Activated naive CD8-positive, alpha-beta T cell treated with anti-CD3 and anti-CD28 coated beads for 36 hours (primary cell): Measurements from ENCODE around the gene OLFML2B. TPM values are rescaled to one million over a fixed set of nuclear protein-coding genes. Genes with fewer than 3 reads are reported as not detected.
"Not testable (repeated sequence)": the region's sequence is repeated elsewhere in the genome, so short reads cannot be mapped to it uniquely, and the experiment has no call there.

ENCODE experiments used
- DNase-seq: peaks from one replicate; pipeline ENCODE4 v3.0.0; 2021
- H3K27ac Mint-ChIP-seq: one replicate; pipeline ENCODE4 v1.8.0; 2022; ENCODE audit warnings: mild to moderate bottlenecking, moderate library complexity, mixed read lengths
- H3K27me3 Mint-ChIP-seq: one replicate; pipeline ENCODE4 v1.8.0; 2022; ENCODE audit warnings: mild to moderate bottlenecking, mixed read lengths
- H3K36me3 Mint-ChIP-seq: one replicate; pipeline ENCODE4 v1.8.0; 2021; ENCODE audit warnings: mild to moderate bottlenecking, mixed read lengths
- H3K4me1 Mint-ChIP-seq: one replicate; pipeline ENCODE4 v1.8.0; 2021; ENCODE audit warnings: mixed read lengths
- H3K4me3 Mint-ChIP-seq: one replicate; pipeline ENCODE4 v1.8.0; 2022; ENCODE audit warnings: mild to moderate bottlenecking, moderate library complexity, mixed read lengths
- H3K9me3 Mint-ChIP-seq: one replicate; pipeline ENCODE4 v1.8.0; 2022; ENCODE audit warnings: mixed read lengths
- total RNA-seq, 2 experiments: library from RNA; stranded (reverse); gene quantifications; one replicate each; pipeline ENCODE4 v1.2.3, GENCODE V29; 2021

The OLFML2B gene
- total RNA-seq, 2 experiments from 2014 or later = 0.12 TPM; not detected in 1

DNA sequence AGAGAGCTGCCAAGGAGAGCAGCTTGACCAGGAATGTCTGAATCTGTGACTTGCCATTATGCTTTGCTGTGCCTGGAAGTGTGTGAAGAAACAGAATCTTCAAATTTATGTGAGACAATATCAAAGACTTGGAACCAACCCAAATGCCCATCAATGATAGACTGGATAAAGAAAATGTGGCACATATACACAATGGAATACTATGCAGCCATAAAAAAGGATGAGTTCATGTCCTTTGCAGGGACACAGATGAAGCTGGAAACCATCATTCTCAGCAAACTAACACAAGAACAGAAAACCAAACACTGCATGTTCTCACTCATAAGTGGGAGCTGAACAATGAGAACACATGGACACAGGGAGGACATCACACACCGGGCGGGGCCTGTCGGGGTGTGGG lies 30.3 kb upstream of the OLFML2B start:
- not testable (repeated sequence) for H3K4me1 Mint-ChIP-seq, H3K4me3 Mint-ChIP-seq, H3K27ac Mint-ChIP-seq, H3K9me3 Mint-ChIP-seq, H3K27me3 Mint-ChIP-seq, H3K36me3 Mint-ChIP-seq, DNase-seq

DNA sequence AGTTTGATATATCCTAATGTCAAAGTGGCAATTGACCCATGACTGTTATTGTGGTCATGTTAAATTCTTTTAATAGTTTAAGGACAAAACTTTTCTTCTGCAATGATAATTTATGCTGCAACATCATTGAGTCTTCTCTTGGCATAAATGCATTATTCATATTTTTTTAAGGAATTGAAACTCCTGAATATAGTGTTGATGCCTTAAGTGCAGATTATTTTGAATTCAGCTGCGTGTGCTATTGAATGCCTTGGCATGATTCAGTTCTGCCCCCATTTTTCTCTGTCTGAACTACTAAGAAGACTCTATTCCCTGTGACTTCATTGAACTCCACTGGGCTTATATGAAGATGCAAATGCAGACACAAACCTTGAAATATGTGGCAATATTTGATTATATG lies 23.3 kb upstream of the OLFML2B start:
- Mint-ChIP-seq H3K9me3 (peaks cover 3% of the 10 kb centered on the region), H3K36me3 (no peaks in the 10 kb centered on the region), H3K4me3 (no peak overlapping the region), H3K27me3 (peaks cover 5% of the 10 kb centered on the region), H3K27ac (no peak overlapping the region), H3K4me1 (no peaks in the 10 kb centered on the region)
- DNase-seq = no peak

DNA sequence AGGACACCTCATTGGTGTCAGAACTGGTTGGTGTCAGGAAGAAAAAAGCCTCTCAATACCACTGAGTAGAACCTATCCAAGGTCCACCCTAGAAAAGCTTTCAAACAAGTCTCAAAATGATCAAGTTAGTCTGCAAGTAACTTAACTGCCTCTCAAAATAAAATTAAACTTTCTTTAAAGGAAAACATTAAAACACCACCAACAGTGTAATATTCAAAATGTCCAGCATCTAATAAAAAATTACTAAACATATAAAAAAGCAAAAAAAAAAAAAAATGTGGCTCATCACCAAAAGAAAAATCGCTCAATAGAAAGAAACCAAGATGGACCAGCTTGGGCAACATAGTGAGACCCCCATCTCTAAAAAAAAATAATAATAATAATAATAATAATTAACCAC lies 18.7 kb upstream of the OLFML2B start:
- no peak for DNase-seq
- H3K4me3 Mint-ChIP-seq = no peak overlapping the region
- no peaks in the 10 kb centered on the region for H3K4me1 Mint-ChIP-seq
- peaks cover 11% of the 10 kb centered on the region for H3K27me3 Mint-ChIP-seq
- H3K27ac Mint-ChIP-seq = no peak overlapping the region
- H3K9me3 Mint-ChIP-seq = peaks cover 3% of the 10 kb centered on the region
- H3K36me3 Mint-ChIP-seq = no peaks in the 10 kb centered on the region

DNA sequence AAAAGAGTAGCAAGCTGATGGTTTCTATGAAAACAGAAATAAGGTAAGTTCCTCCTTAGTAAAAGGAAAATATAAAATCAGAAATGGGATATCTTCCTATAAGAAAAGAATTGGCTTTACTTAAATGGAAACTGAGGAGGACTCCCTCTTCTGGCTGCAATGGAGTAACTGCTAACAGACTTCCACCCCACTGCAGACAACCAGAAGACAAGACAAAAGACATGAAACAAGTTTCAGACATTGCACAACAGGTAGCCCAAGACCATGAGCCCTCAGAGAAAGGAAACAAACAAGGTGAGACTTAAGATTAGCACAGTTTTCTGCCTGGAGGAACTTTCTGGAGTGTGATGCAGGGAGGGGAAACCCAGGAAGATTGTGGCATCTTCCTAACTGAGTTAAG lies 17.0 kb upstream of the OLFML2B start:
- Mint-ChIP-seq H3K4me3 (no peak overlapping the region), H3K27ac (no peak overlapping the region), H3K4me1 (peaks cover 3% of the 10 kb centered on the region), H3K27me3 (peaks cover 16% of the 10 kb centered on the region), H3K9me3 (peaks cover 3% of the 10 kb centered on the region), H3K36me3 (no peaks in the 10 kb centered on the region)
- no peak for DNase-seq

DNA sequence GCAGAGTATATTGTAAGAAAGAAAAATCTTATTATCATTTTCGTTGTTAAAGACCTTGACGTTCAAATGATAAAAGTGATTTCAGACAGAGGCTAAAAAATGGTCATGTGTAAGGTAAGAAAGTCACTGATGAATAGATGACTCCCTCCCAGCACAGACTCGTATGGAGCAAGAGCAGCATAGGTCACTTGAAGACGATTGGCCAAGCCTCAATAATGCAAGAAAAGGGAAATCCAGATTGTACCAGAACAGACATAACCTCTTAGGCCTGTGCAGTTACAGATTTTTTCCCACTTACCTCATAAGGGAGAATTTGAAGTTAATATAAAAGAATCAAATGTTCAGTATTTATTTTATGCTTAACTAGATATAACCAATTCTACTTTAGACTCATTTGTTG lies 16.3 kb upstream of the OLFML2B start:
- Mint-ChIP-seq H3K36me3 (no peaks in the 10 kb centered on the region), H3K27me3 (peaks cover 16% of the 10 kb centered on the region), H3K4me1 (peaks cover 5% of the 10 kb centered on the region), H3K9me3 (peaks cover 3% of the 10 kb centered on the region), H3K4me3 (no peak overlapping the region), H3K27ac (no peak overlapping the region)
- DNase-seq = no peak

DNA sequence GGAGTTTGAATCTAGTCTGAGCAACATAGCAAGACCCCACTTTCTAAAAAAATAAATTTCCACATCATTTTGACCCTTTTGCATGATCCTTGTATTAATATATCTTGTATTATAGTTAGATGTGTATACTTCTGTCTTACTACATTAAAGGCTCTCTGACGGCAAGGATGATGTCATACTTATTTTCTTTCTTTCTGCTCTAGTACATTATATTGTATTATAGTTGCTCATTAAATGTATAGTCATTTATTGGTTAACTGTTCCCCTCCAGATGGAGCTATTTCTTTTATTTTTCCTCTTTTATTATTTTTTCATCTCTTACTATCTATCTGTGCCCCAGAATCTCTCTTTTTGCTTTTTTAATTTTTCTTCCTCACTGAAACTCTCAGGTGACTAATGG lies 15.0 kb upstream of the OLFML2B start:
- Mint-ChIP-seq H3K27ac (no peak overlapping the region), H3K27me3 (peaks cover 16% of the 10 kb centered on the region), H3K9me3 (peaks cover 3% of the 10 kb centered on the region), H3K4me3 (no peak overlapping the region), H3K4me1 (peaks cover 5% of the 10 kb centered on the region), H3K36me3 (no peaks in the 10 kb centered on the region)
- DNase-seq = no peak

DNA sequence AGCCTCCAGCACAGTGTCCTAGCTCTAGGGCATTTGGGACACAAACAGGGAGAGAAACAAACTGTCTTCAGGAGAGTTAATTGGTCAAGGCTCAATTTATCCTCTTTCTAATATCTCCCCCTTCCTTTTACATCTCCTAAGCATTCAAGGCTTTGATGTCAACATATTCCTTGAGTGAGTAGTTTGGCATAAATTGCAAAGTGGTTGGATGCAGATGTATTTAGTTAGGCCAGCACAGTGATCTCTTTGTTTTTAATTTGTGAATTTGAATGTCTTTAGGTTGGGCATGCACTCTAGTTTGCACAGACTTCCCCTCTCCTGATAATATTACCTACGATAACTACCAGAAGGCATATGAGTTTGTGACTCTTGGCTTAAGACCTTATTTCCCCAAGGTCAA lies 12.5 kb upstream of the OLFML2B start:
- Mint-ChIP-seq H3K36me3 (no peaks in the 10 kb centered on the region), H3K4me3 (no peak overlapping the region)

DNA sequence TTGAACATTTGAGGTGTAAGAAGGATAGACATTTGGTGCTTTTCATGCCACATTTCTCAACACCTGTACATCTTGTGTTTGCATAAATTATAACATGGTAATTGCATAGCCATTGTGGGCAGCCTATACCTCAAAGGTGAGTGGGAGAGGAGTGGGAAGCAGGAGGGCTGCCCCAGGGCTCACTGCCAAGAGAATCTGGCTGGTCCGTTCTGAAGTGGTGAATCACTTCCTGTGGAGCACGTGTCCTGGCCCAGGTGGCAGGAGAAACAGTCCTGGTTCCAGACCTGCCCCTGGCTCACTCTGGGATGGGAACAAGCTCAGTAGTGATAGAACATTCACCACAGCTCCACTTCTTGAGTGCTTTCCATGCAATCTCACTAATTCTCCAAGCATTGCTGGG lies 11.6 kb upstream of the OLFML2B start:
- no peaks in the 10 kb centered on the region for H3K36me3 Mint-ChIP-seq
- H3K4me3 Mint-ChIP-seq = no peak overlapping the region
- no peak overlapping the region for H3K27ac Mint-ChIP-seq
- H3K27me3 Mint-ChIP-seq = peaks cover 24% of the 10 kb centered on the region
- no peaks in the 10 kb centered on the region for H3K9me3 Mint-ChIP-seq
- H3K4me1 Mint-ChIP-seq = peaks cover 5% of the 10 kb centered on the region
- DNase-seq = no peak

More for the DNA sequence above, 12.5 kb upstream of the OLFML2B start:
- H3K27ac Mint-ChIP-seq = no peak overlapping the region
- DNase-seq = no peak
- H3K27me3 Mint-ChIP-seq = peaks cover 22% of the 10 kb centered on the region
- H3K4me1 Mint-ChIP-seq = peaks cover 5% of the 10 kb centered on the region
- H3K9me3 Mint-ChIP-seq = no peaks in the 10 kb centered on the region

DNA sequence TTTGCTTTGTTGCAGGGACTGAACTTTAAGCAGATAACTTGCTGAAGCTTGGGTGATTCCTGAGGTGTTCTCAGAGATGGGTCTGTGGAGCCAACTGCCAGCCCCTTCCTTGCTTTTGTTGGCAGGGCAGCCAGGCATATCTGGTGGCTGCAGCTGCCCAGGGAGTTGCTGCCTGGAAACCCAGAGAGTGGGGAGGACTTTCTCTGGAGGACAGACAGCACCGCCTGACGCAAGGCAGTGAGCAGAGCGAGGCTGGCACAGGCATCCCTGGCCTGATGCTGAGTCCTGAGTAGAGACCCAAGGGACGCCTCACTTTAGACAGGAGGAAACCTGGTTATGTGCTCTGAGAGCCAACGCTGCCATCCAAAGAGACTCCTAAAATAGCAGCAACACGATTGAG lies 9.8 kb upstream of the OLFML2B start:
- Mint-ChIP-seq H3K27ac (no peak overlapping the region), H3K36me3 (no peaks in the 10 kb centered on the region), H3K4me3 (no peak overlapping the region), H3K4me1 (peaks cover 5% of the 10 kb centered on the region), H3K9me3 (no peaks in the 10 kb centered on the region), H3K27me3 (peaks cover 27% of the 10 kb centered on the region)
- no peak for DNase-seq

DNA sequence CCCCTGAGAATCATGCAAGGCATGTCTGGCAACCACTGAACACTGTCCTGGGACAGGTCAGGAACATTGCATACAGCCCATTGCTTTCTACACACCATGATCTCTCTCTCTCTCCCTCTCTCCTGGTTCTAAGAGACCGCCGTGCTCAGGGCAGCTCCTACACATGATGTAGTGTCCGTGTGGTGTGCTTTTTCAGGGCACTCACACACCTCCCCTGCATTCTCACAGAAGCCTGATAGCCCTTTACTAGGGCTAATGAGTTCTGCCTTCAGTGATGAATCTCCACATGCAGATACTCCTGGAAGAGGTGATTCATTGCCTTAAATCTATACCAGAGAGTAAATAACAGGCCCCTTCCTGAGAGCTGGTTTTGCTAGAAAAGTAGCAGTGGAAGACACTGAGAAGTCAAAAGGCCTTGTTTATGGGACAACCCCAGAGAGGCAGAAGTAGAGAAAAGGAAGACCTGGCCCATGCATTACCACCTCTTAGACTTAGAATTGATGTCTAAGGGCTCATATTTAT lies 7.2 kb upstream of the OLFML2B start:
- Mint-ChIP-seq H3K36me3 (no peaks in the 10 kb centered on the region), H3K9me3 (no peaks in the 10 kb centered on the region), H3K4me3 (no peak overlapping the region), H3K27me3 (peaks cover 36% of the 10 kb centered on the region), H3K27ac (no peak overlapping the region), H3K4me1 (peaks cover 3% of the 10 kb centered on the region)
- no peak for DNase-seq

DNA sequence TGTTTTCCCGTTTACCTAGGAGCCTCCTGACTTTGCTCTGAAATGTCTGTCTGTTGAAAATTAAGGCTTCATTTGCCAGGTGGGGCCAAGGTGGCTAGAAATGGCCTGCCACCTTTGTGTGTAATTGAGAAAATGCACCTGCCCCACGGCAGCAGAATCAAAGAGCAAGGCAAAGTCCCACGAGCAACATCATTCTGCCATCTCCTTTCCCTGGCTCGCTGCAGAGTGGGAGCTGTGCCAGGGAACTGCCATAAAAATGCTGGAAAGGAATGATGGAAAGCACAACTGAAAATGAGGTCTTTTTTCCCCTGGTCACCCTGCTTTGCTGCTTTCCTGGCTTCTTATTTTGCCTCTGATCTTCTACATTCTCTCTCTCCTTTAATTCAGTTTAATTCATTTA lies 5.5 kb upstream of the OLFML2B start:
- Mint-ChIP-seq H3K27me3 (peaks cover 52% of the 10 kb centered on the region), H3K9me3 (no peaks in the 10 kb centered on the region), H3K27ac (no peak overlapping the region), H3K36me3 (no peaks in the 10 kb centered on the region), H3K4me1 (peaks cover 3% of the 10 kb centered on the region), H3K4me3 (no peak overlapping the region)
- no peak for DNase-seq

DNA sequence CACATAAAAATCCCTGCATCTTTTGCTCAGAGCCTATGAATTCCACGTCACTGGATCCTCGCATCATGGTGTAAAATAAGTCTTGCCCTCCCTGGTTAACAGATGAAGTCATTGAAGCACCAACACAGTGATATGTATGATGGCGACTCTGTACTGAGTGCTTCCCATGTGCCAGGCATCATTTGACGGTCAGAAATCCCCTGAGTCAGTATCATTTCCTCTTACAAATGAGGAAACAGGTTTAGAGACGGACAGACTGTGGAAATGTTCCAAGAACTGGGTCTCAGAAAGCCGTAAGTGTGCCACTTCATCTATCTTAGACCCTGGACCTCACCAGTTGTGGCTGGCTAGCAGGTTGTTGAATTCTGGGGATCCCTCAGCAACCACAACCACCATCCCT lies 5.1 kb upstream of the OLFML2B start:
- H3K9me3 Mint-ChIP-seq = no peaks in the 10 kb centered on the region
- no peak for DNase-seq
- peaks cover 6% of the 10 kb centered on the region for H3K4me1 Mint-ChIP-seq
- H3K4me3 Mint-ChIP-seq = no peak overlapping the region
- H3K27me3 Mint-ChIP-seq = peaks cover 53% of the 10 kb centered on the region
- no peaks in the 10 kb centered on the region for H3K36me3 Mint-ChIP-seq
- no peak overlapping the region for H3K27ac Mint-ChIP-seq

DNA sequence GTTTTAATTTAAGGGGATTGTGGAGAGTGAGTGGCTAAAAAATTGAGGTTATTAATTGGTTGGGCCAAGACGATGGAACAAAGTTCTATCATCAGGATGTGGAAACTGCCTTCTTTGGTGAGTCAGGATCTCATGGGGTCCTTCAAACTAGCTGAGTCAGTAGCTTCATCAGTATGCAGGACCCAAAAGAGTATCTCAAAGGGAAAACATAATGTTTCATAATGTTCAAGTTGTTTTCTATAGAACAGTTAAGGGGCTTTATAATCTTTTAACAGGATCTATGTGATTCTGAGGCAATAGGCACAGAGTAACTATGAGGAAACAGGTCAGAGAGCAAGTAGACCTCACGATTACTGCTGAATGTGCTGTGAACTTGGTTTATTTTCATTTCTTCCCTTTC lies 3.2 kb upstream of the OLFML2B start:
- peaks cover 12% of the 10 kb centered on the region for H3K4me1 Mint-ChIP-seq
- no peak for DNase-seq
- H3K4me3 Mint-ChIP-seq = no peak overlapping the region
- H3K36me3 Mint-ChIP-seq = no peaks in the 10 kb centered on the region
- peaks cover 62% of the 10 kb centered on the region for H3K27me3 Mint-ChIP-seq
- H3K27ac Mint-ChIP-seq = no peak overlapping the region
- H3K9me3 Mint-ChIP-seq = no peaks in the 10 kb centered on the region

DNA sequence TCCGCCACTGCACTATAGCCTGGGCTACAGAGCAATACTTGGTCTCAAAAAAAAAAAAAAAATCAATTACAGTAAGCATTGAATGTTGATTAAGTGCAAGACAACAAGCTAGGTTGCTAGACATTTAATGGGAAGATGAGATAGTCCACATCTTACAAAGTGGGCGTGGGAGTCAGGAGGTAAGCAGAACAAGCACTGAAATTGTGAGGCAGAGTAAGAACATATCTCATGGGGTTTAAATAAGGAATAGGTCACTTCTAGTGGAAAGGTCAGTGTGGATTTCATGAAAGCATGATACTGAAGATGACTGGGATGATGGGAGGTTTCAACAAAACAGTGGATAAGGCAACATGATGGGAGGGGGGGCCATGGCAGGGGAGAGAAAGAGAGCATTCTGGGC lies 1.9 kb upstream of the OLFML2B start:
- Mint-ChIP-seq H3K27me3 (peaks cover 56% of the 10 kb centered on the region), H3K4me1 (peaks cover 12% of the 10 kb centered on the region), H3K36me3 (no peaks in the 10 kb centered on the region), H3K9me3 (no peaks in the 10 kb centered on the region), H3K27ac (no peak overlapping the region), H3K4me3 (no peak overlapping the region)
- no peak for DNase-seq

DNA sequence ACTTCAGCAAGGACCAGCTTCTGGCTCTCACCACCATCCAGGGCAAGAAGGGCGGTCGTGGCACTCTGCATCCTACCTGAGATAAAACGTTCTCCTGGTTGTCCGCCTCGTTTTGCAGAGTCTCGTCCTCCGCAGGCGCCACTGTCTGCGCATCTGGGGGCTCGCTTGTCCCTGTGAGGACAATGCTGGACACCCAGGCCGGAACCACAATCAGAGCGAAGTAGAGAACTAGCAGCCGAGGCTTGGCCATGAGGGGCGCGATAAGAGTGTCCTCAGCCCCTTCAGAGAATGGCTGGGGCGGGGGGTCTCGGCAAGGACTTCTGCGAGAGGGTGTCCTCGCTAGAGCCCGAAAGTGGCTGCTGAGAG lies 505 bp downstream of the OLFML2B start:
- no peak for DNase-seq
- H3K27ac Mint-ChIP-seq = no peak overlapping the region
- peak overlapping the region; percentile 88 for H3K4me3 Mint-ChIP-seq
- no peaks in the 10 kb centered on the region for H3K9me3 Mint-ChIP-seq
- H3K36me3 Mint-ChIP-seq = no peaks in the 10 kb centered on the region
- peaks cover 12% of the 10 kb centered on the region for H3K4me1 Mint-ChIP-seq
- peaks cover 52% of the 10 kb centered on the region for H3K27me3 Mint-ChIP-seq

DNA sequence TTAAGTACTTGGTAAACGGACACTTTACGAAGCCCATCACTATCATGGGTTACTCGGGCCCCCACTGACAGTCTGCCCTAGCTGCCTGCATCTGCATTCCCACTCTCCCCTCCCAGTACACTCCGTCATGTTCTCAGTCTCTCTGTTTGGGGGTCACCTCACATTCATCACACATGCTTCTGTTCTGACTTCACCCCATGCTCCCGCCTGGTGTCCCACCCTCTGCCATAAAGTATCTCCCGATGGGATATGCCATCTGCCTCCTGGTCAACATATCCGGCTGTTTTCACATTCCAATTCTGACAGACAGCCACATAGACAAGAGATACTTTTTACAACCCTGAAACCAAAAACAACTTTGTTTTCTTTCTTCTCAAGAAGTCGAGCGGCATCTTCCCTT lies 1.0 kb downstream of the OLFML2B start:
- Mint-ChIP-seq H3K36me3 (no peaks in the 10 kb centered on the region), H3K4me3 (peak overlapping the region; percentile 88), H3K27me3 (peaks cover 47% of the 10 kb centered on the region), H3K27ac (no peak overlapping the region), H3K9me3 (no peaks in the 10 kb centered on the region), H3K4me1 (peaks cover 12% of the 10 kb centered on the region)
- no peak for DNase-seq

DNA sequence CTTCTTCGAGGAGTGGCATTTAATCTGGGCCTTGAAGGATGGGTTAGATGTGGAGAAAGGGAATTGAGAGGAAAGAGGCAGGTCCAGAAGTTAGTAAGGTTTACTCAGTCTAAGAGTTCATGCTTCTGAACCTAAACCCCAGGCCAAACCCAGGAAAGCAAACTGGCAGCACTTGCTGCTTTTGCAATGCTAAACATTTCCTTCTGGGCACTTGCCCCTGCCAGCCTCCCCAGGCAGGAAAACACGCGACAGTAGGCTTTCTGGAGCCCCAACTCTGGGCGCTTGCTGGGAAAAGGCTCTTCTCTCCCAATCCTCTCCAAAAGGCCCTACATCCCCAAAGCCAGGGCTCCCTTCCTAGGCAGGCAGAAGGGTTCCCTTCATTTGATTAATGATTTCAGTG lies 2.5 kb downstream of the OLFML2B start:
- H3K4me3 Mint-ChIP-seq = no peak overlapping the region
- peaks cover 34% of the 10 kb centered on the region for H3K27me3 Mint-ChIP-seq
- H3K4me1 Mint-ChIP-seq = peaks cover 12% of the 10 kb centered on the region
- no peak for DNase-seq
- H3K27ac Mint-ChIP-seq = no peak overlapping the region
- no peaks in the 10 kb centered on the region for H3K9me3 Mint-ChIP-seq
- no peaks in the 10 kb centered on the region for H3K36me3 Mint-ChIP-seq
